GM18861 (cell line): ENCODE measurements around the gene FSTL4.

ENCODE experiments used
- ATAC-seq: cut with Tn5 transposase; IDR thresholded peaks from one replicate; pipeline ENCODE4 v1.9.1; 2021; ENCODE audit not compliant: unreplicated experiment

Gene FSTL4

GRCh38 chr5:133612249-133612860 lies at the start of gene FSTL4:
TSS of gene FSTL4 (minus strand) at chr5:133612541.
- ATAC-seq, result no peak

- ATAC-seq, result no peak
These were observed 49.0 kb upstream of the FSTL4 start for GRCh38 chr5:133661389-133661788.

- ATAC-seq, result no peak
These were observed 46.0 kb upstream of the FSTL4 start for GRCh38 chr5:133658327-133658726.

GRCh38 chr5:133657036-133657435 lies 44.7 kb upstream of the FSTL4 start:
- ATAC-seq, result no peak

GRCh38 chr5:133655966-133656365 lies 43.6 kb upstream of the FSTL4 start:
- no peak for ATAC-seq

GRCh38 chr5:133653760-133654049 lies 41.4 kb upstream of the FSTL4 start:
- ATAC-seq, result no peak

GRCh38 chr5:133652951-133653759 lies 40.8 kb upstream of the FSTL4 start:
- no peak for ATAC-seq

GRCh38 chr5:133644000-133644865 lies 31.9 kb upstream of the FSTL4 start:
- ATAC-seq, result no peak

GRCh38 chr5:133643365-133643764 lies 31.0 kb upstream of the FSTL4 start:
- ATAC-seq, result no peak

- ATAC-seq, result no peak
These were observed 29.9 kb upstream of the FSTL4 start for GRCh38 chr5:133642153-133642722.

- ATAC-seq, result no peak
These were observed 29.3 kb upstream of the FSTL4 start for GRCh38 chr5:133641683-133642082.

GRCh38 chr5:133639850-133640528 lies 27.6 kb upstream of the FSTL4 start:
- ATAC-seq, result no peak

- ATAC-seq, result no peak
These were observed 26.1 kb upstream of the FSTL4 start for GRCh38 chr5:133638436-133638835.

- ATAC-seq, result no peak
These were observed 24.9 kb upstream of the FSTL4 start for GRCh38 chr5:133637206-133637605.

- ATAC-seq, result no peak
These were observed 22.7 kb upstream of the FSTL4 start for GRCh38 chr5:133635051-133635450.

GRCh38 chr5:133627180-133627579 lies 14.8 kb upstream of the FSTL4 start:
- ATAC-seq, result no peak

GRCh38 chr5:133624316-133624715 lies 12.0 kb upstream of the FSTL4 start:
- ATAC-seq, result no peak

GRCh38 chr5:133618141-133618540 lies 5.8 kb upstream of the FSTL4 start:
- no peak for ATAC-seq

- ATAC-seq, result no peak
These were observed 1.4 kb upstream of the FSTL4 start for GRCh38 chr5:133613743-133614142.

- no peak for ATAC-seq
These were observed 843 bp upstream of the FSTL4 start for GRCh38 chr5:133613184-133613583.
